WTC11 (cell line): ENCODE results near the gene TFB2M. TPM values are rescaled to one million over a fixed set of nuclear protein-coding genes. Genes with fewer than 3 reads are reported as not detected.

Experiments used
- ATAC-seq: fragments of 200-7000 bp; cut with Tn5 transposase; 2 replicates; pipeline ENCODE4 v1.10.0; 2021; ENCODE audit warnings: mild to moderate bottlenecking, moderate library complexity
- CTCF ChIA-PET: fragments of 300-600 bp; sonication (Branson Sonifier 250); formaldehyde crosslinking; loops from one replicate; lab custom pipeline; 2021; ENCODE audit warnings: antibody characterized with exemption; lab: Charles Lee
- POLR2A ChIA-PET: fragments of 350-600 bp; sonication (Branson Sonifier 250); formaldehyde crosslinking; loops from one replicate; lab custom pipeline; 2021; ENCODE audit warnings: antibody characterized with exemption; lab: Charles Lee
- DNase-seq: peaks from one replicate; pipeline ENCODE4 v3.0.0; 2021; ENCODE audit warnings: low spot score
- H3K27ac Mint-ChIP-seq: 2 replicates; pipeline ENCODE4 v1.8.0; 2021; ENCODE audit warnings: mixed read lengths
- H3K27me3 Mint-ChIP-seq: 2 replicates; pipeline ENCODE4 v1.8.0; 2021; ENCODE audit warnings: low read depth, mild to moderate bottlenecking, moderate library complexity, mixed read lengths
- H3K36me3 Mint-ChIP-seq: 2 replicates; pipeline ENCODE4 v1.8.0; 2021; ENCODE audit warnings: mixed read lengths
- H3K4me1 Mint-ChIP-seq: 2 replicates; pipeline ENCODE4 v1.8.0; 2022; ENCODE audit warnings: mixed read lengths
- H3K4me3 Mint-ChIP-seq: 2 replicates; pipeline ENCODE4 v1.8.0; 2021; ENCODE audit warnings: mild to moderate bottlenecking, moderate library complexity, mixed read lengths
- H3K9me3 Mint-ChIP-seq: 2 replicates; pipeline ENCODE4 v1.8.0; 2021; ENCODE audit warnings: mixed read lengths
- CBFB ChIP-seq: sonication (generic); formaldehyde crosslinking; IDR thresholded peaks from 2 replicates; pipeline ENCODE4 v1.8.1; 2022; ENCODE audit warnings: mild to moderate bottlenecking, low read depth, missing genetic modification reagents
- EMX1 ChIP-seq: fragments of 250-450 bp; sonication (Bioruptor Pico); IDR thresholded peaks from 2 replicates; pipeline ENCODE4 v1.8.0; 2021; ENCODE audit warnings: mild to moderate bottlenecking
- ETV6 ChIP-seq: sonication (generic); formaldehyde crosslinking; IDR thresholded peaks from 2 replicates; pipeline ENCODE4 v1.8.1; 2022; ENCODE audit warnings: mild to moderate bottlenecking, missing genetic modification reagents
- NFYB ChIP-seq: sonication (generic); formaldehyde crosslinking; conservative IDR thresholded peaks from 2 replicates; pipeline ENCODE4 v1.8.0; 2022; ENCODE audit warnings: low read depth, missing genetic modification reagents
- RORB ChIP-seq: fragments of 250-450 bp; sonication (Bioruptor Pico); IDR thresholded peaks from 2 replicates; pipeline ENCODE4 v1.9.0; 2021; ENCODE audit warnings: mild to moderate bottlenecking
- TP53 ChIP-seq: sonication (generic); formaldehyde crosslinking; IDR thresholded peaks from 2 replicates; pipeline ENCODE4 v1.8.1; 2023; ENCODE audit warnings: mild to moderate bottlenecking, missing genetic modification reagents
- ZBTB21 ChIP-seq: sonication (generic); formaldehyde crosslinking; IDR thresholded peaks from 2 replicates; pipeline ENCODE4 v1.8.1; 2023; ENCODE audit warnings: mild to moderate bottlenecking, missing genetic modification reagents, borderline replicate concordance
- ZNF138 ChIP-seq: sonication (generic); formaldehyde crosslinking; conservative IDR thresholded peaks from 2 replicates; pipeline ENCODE4 v1.8.1; 2022; ENCODE audit warnings: mild to moderate bottlenecking, moderate library complexity, missing genetic modification reagents
- ZNF263 ChIP-seq: sonication (generic); formaldehyde crosslinking; IDR thresholded peaks from 2 replicates; pipeline ENCODE4 v1.8.1; 2022; ENCODE audit warnings: low read depth, mild to moderate bottlenecking, moderate library complexity, missing genetic modification reagents
- total RNA-seq: library from RNA; stranded (reverse); gene quantifications from 3 replicates; pipeline ENCODE4 v1.2.3, GENCODE V29; 2021
- TF ChIP-seq, protein P1 (sequence below): sonication (generic); formaldehyde crosslinking; IDR thresholded peaks from 2 replicates; pipeline ENCODE4 v1.8.0; 2022; ENCODE audit warnings: mild to moderate bottlenecking, missing genetic modification reagents
- TF ChIP-seq, protein P2 (sequence below): sonication (generic); formaldehyde crosslinking; IDR thresholded peaks from 2 replicates; pipeline ENCODE4 v1.8.0; 2022; ENCODE audit warnings: mild to moderate bottlenecking, missing genetic modification reagents
- TF ChIP-seq, protein P3 (sequence below): sonication (generic); formaldehyde crosslinking; conservative IDR thresholded peaks from 2 replicates; pipeline ENCODE4 v1.8.1; 2023; ENCODE audit warnings: mild to moderate bottlenecking, low read depth, missing genetic modification reagents, moderate library complexity
- TF ChIP-seq, protein P4 (sequence below): sonication (generic); formaldehyde crosslinking; IDR thresholded peaks from 2 replicates; pipeline ENCODE4 v1.8.0; 2023; ENCODE audit warnings: missing genetic modification reagents, mild to moderate bottlenecking, borderline replicate concordance
- TF ChIP-seq, protein P5 (sequence below): fragments of 250-450 bp; sonication (Bioruptor Pico); conservative IDR thresholded peaks from 2 replicates; pipeline ENCODE4 v1.9.0; 2021; ENCODE audit warnings: mild to moderate bottlenecking

Gene TFB2M
- total RNA-seq, 1 experiment from 2014 or later, result 16.5 TPM

DNA sequence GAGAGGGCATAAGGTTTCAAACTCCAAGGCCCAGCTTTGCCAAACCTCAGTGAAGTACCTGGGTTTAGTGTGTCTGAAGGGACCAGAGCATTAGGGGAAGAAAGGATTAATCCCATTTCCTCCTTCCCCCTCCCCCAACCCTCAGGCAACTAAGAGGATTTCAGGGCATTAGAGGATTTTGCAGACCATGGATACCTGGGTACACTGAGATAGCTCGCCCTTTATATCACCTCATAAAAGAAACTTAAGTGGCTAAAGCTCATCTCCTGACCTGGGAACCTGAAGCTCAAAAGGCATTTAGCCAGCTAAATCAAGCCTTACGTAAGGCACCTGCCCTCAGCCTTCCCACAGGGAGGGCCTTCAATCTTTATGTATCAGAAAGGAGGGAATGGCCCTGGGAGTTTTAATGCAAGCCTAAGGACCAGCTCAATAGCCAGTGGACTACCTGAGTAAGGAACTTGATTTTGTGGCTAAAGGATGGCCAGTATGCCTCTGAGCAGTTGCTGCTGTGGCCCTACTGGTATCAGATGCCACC is 32.6 kb downstream of the TFB2M start (continued):
- TF ChIP-seq, protein P1, sequence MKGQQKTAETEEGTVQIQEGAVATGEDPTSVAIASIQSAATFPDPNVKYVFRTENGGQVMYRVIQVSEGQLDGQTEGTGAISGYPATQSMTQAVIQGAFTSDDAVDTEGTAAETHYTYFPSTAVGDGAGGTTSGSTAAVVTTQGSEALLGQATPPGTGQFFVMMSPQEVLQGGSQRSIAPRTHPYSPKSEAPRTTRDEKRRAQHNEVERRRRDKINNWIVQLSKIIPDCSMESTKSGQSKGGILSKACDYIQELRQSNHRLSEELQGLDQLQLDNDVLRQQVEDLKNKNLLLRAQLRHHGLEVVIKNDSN (CRISPR knock-in tag), result no peak
- no peak for TF ChIP-seq NFYB
- TF ChIP-seq, all 79 proteins: peak for 0

DNA sequence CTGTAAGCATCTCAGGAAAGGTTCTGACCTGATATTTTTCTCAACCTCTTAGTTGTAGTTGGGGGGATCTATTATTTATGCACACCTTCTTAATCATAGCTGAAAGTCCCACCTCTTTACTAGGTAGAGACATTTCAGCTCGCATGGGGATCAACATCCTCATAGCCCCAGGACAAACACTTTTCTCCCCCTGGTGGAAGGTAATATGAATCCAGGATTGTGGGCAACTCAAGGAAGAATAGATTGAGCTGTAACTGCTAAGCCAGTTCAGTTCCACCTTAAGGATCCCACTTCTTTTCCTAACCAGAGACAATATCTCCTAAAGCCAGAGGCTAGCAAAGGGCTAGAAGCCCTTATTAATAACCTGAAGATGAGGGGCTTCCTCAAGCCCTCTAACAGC is 33.5 kb downstream of the TFB2M start:
- peaks cover 18% of the 10 kb centered on the region for H3K36me3 Mint-ChIP-seq
- DNase-seq, result no peak
- H3K27ac Mint-ChIP-seq, result no peak overlapping the region
- TF ChIP-seq CBFB (CRISPR knock-in tag) (no peak), ZNF263 (no peak), EMX1 (CRISPR knock-in tag) (no peak)
- TF ChIP-seq, protein P2, sequence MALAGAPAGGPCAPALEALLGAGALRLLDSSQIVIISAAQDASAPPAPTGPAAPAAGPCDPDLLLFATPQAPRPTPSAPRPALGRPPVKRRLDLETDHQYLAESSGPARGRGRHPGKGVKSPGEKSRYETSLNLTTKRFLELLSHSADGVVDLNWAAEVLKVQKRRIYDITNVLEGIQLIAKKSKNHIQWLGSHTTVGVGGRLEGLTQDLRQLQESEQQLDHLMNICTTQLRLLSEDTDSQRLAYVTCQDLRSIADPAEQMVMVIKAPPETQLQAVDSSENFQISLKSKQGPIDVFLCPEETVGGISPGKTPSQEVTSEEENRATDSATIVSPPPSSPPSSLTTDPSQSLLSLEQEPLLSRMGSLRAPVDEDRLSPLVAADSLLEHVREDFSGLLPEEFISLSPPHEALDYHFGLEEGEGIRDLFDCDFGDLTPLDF (CRISPR knock-in tag), result no peak
- TF ChIP-seq, protein P3, sequence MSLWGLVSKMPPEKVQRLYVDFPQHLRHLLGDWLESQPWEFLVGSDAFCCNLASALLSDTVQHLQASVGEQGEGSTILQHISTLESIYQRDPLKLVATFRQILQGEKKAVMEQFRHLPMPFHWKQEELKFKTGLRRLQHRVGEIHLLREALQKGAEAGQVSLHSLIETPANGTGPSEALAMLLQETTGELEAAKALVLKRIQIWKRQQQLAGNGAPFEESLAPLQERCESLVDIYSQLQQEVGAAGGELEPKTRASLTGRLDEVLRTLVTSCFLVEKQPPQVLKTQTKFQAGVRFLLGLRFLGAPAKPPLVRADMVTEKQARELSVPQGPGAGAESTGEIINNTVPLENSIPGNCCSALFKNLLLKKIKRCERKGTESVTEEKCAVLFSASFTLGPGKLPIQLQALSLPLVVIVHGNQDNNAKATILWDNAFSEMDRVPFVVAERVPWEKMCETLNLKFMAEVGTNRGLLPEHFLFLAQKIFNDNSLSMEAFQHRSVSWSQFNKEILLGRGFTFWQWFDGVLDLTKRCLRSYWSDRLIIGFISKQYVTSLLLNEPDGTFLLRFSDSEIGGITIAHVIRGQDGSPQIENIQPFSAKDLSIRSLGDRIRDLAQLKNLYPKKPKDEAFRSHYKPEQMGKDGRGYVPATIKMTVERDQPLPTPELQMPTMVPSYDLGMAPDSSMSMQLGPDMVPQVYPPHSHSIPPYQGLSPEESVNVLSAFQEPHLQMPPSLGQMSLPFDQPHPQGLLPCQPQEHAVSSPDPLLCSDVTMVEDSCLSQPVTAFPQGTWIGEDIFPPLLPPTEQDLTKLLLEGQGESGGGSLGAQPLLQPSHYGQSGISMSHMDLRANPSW (CRISPR knock-in tag), result no peak
- TF ChIP-seq, protein P4, sequence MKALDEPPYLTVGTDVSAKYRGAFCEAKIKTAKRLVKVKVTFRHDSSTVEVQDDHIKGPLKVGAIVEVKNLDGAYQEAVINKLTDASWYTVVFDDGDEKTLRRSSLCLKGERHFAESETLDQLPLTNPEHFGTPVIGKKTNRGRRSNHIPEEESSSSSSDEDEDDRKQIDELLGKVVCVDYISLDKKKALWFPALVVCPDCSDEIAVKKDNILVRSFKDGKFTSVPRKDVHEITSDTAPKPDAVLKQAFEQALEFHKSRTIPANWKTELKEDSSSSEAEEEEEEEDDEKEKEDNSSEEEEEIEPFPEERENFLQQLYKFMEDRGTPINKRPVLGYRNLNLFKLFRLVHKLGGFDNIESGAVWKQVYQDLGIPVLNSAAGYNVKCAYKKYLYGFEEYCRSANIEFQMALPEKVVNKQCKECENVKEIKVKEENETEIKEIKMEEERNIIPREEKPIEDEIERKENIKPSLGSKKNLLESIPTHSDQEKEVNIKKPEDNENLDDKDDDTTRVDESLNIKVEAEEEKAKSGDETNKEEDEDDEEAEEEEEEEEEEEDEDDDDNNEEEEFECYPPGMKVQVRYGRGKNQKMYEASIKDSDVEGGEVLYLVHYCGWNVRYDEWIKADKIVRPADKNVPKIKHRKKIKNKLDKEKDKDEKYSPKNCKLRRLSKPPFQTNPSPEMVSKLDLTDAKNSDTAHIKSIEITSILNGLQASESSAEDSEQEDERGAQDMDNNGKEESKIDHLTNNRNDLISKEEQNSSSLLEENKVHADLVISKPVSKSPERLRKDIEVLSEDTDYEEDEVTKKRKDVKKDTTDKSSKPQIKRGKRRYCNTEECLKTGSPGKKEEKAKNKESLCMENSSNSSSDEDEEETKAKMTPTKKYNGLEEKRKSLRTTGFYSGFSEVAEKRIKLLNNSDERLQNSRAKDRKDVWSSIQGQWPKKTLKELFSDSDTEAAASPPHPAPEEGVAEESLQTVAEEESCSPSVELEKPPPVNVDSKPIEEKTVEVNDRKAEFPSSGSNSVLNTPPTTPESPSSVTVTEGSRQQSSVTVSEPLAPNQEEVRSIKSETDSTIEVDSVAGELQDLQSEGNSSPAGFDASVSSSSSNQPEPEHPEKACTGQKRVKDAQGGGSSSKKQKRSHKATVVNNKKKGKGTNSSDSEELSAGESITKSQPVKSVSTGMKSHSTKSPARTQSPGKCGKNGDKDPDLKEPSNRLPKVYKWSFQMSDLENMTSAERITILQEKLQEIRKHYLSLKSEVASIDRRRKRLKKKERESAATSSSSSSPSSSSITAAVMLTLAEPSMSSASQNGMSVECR (CRISPR knock-in tag), result no peak
- TF ChIP-seq, all 79 proteins: peak for 0
- Mint-ChIP-seq H3K27me3 (peaks cover 3% of the 10 kb centered on the region; the same call in 1 of the 2 replicates), H3K9me3 (peaks cover 31% of the 10 kb centered on the region), H3K4me1 (no peaks in the 10 kb centered on the region), H3K4me3 (no peak overlapping the region)
- ChIA-PET CTCF (interaction anchor here (2.4 kb wide), 1 partner anchor 34 kb away, joined by 7 read pairs; no protein-coding TSS in a partner anchor), POLR2A (no interaction called here)
- ATAC-seq, result no peak

DNA sequence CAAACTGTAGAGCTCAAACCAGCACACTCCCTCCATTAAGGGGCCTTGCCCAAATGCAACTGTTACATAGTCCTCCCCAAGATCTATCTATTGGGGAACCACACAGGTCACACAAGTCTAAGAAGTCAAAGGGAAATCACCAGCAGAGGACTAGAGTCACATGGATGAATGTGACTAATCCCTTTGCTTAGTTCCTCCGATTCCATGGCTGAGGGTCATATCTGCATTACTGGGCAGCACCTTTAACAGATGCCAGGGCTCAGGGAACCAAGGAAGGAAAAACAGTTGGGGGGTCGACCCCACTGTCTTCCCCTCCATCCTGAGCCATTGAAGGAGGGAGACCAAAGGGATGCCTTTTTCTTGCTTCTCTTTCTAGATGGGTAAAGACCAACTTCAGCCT is 35.6 kb downstream of the TFB2M start:
- H3K27me3 Mint-ChIP-seq, result peaks cover 7% of the 10 kb centered on the region; the same call in 1 of the 2 replicates
- H3K9me3 Mint-ChIP-seq, result peaks cover 31% of the 10 kb centered on the region
- DNase-seq (no peak), ATAC-seq (no peak)
- POLR2A ChIA-PET, result no interaction called here
- TF ChIP-seq, protein P5, sequence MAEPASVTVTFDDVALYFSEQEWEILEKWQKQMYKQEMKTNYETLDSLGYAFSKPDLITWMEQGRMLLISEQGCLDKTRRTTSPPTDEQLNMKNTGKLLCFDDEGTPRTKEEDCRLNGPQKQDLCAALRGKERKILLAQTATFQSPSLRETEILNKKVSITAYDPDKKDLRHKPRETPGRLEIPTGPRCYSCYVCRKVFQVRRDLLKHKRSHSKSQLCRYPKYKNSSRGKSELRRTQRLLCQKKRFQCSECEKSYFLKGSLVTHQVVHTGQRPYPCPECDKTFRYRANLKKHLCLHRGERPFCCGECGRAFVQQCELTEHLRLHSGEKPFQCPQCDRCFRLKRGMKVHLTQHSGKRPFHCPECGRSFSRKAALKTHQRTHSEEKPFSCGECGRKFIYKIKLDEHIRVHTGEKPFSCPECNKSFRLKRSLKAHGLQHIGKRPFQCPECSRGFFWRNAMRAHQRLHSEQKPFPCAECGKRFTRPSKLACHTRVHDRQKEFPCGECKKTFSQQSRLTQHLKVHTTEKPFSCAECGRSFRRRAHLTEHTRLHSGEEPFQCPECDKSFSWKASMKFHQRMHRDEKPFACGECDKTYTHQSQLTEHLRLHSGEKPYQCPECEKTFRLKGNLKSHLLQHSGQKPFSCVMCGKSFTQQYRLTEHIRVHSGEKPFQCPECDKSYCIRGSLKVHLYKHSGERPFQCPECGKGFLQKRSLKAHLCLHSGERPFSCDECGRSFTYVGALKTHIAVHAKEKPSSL (CRISPR knock-in tag), result no peak
- TF ChIP-seq RORB (CRISPR knock-in tag), result no peak
- no peak for TF ChIP-seq ZNF138 (CRISPR knock-in tag)
- no peak for TF ChIP-seq ETV6 (CRISPR knock-in tag)
- no peak for TF ChIP-seq TP53
- no peak for TF ChIP-seq ZBTB21
- no peaks in the 10 kb centered on the region for H3K4me1 Mint-ChIP-seq
- CTCF ChIA-PET, result no interaction called here
- peaks cover 18% of the 10 kb centered on the region for H3K36me3 Mint-ChIP-seq
- no peak overlapping the region for H3K27ac Mint-ChIP-seq
- H3K4me3 Mint-ChIP-seq, result no peak overlapping the region
